Heart right ventricle (tissue), 16 donors: ENCODE measurements around the gene PSEN2. TPM values are rescaled to one million over a fixed set of nuclear protein-coding genes. Genes with fewer than 3 reads are reported as not detected.
A peak's percentile ranks its signal among the peaks of the same experiment; 100 is the strongest.
"Not testable (repeated sequence)": the region's sequence is repeated elsewhere in the genome, so short reads cannot be mapped to it uniquely, and the experiment has no call there.

Experiments used
- ATAC-seq, 8 donors: fragments of 200-7000 bp; cut with Tn5 transposase; one replicate each; pipeline ENCODE4 v1.9.1; 2020; ENCODE audit warnings: mild to moderate bottlenecking in 8 of 8, moderate library complexity in 8 of 8, moderate number of reproducible peaks in 1 of 8
- DNase-seq, 2 donors: peaks; one replicate each; pipeline ENCODE4 v3.0.0-alpha.2; 2020
- H3K27ac ChIP-seq, 10 donors: fragments of 200-600 bp; sonication (generic) in 2 of 10; one replicate each; pipeline versions ENCODE4 v1.5.0 to v1.8.0; 2020 to 2022; ENCODE audit warnings: mild to moderate bottlenecking in 3 of 10
- H3K27me3 ChIP-seq, 7 donors: fragments of 200-600 bp; one replicate each; pipeline ENCODE4 v1.8.0; 2021 to 2022; ENCODE audit warnings: mild to moderate bottlenecking in 2 of 7
- H3K36me3 ChIP-seq, 9 donors: fragments of 200-600 bp; sonication (generic) in 1 of 9; one replicate each; pipeline versions ENCODE4 v1.5.0 to v1.8.0; 2020 to 2022; ENCODE audit warnings: mild to moderate bottlenecking in 2 of 9
- H3K4me1 ChIP-seq, 9 donors: fragments of 200-600 bp; sonication (generic) in 1 of 9; one replicate each; pipeline versions ENCODE4 v1.5.0 to v1.8.0; 2020 to 2022; ENCODE audit warnings: mild to moderate bottlenecking in 4 of 9
- H3K4me3 ChIP-seq, 10 donors: fragments of 200-600 bp; sonication (generic) in 2 of 10; one replicate each; pipeline versions ENCODE4 v1.5.0 to v1.8.0; 2020 to 2022; ENCODE audit warnings: mild to moderate bottlenecking in 7 of 10, moderate library complexity in 2 of 10
- H3K9me3 ChIP-seq, 11 donors: fragments of 200-600 bp in 10 of 11; sonication (generic) in 2 of 11; one replicate each; pipeline versions ENCODE4 v1.5.0 to v1.8.0; 2013 to 2022; ENCODE audit warnings: mild to moderate bottlenecking in 2 of 11, control low read depth in 1 of 11, moderate library complexity in 1 of 11
- WGBS, 2 donors: extraction: QIAGEN DNeasy Blood & Tissue Kit; methylation state at CpG; one replicate each; pipeline ENCODE4 v1.1.7; 2013; ENCODE audit warnings: inconsistent platforms in 1 of 2; 5-methylcytosine and 5-hydroxymethylcytosine counted together
- intact Hi-C, 10 donors: fragments of 100-400 bp; cut with DNase I; formaldehyde crosslinking; loops; one replicate each; pipeline versions ENCODE4 v1.11.1 to v1.14.2; 2022
- polyA plus RNA-seq, 2 donors: library from polyadenylated mRNA; stranded (reverse); fragments of 200-250 nt; gene quantifications; one replicate each; pipeline ENCODE4 v1.2.3, GENCODE V29; 2013
- total RNA-seq, 10 donors: library from RNA; stranded (reverse); fragmentation: NEBNext Ultra II Directional in 3 of 10; extraction: Animal tissue kit (Norgen Biotek cat#: 25700) in 3 of 10; gene quantifications; one replicate each; pipeline versions ENCODE4 v1.2.1 to v1.2.4, GENCODE V29; 2021 to 2023
- TF ChIP-seq, protein P1 (sequence below), 9 donors: fragments of 200-600 bp; sonication (generic) in 2 of 9; IDR thresholded peaks; one replicate each; pipeline versions ENCODE4 v1.5.0 to v1.8.0; 2021 to 2022; ENCODE audit warnings: antibody characterized with exemption in 9 of 9, mild to moderate bottlenecking in 5 of 9, moderate library complexity in 1 of 9
- donor health status: Arrhythmogenic right ventricular cardiomyopathy.
- donor health status: ischemic (EF 13 %, LVEDD 7.1; RV severe dilation, severe dysfunction).
- donor health status: healthy with polysubstance abuse.
- donor health status: DM: no; HTN: yes; CAD: no.
- donor health status: DM: no; HTN: no; CAD: no.
- donor health status: ischemic (EF 25% LVEDD 6.9; RV normal size, moderate dysfunction).
- donor health status: ischemic (EF 25% LVEDD 5.7; RV mildly dilated, moderate dysfunction).
- donor health status: healthy.
- donor health status: DM: yes; HTN: yes; CAD: no.
- donor health status: Ischemic cardiomyopathy.
- donor health status: ischemic (EF 35%, LVEDD 5.7; RV mildly dilated, moderate dysfunction).
- donor health status: nonischemic (EF 11% LVEDD 7.7; RV severe dilation, severe dysfunction).
- donor health status: DM: yes; HTN: yes; CAD: no.
- donor health status: PGD.
- donor health status: ischemic (EF 29% LVEDD 5.4; RV normal size, mild dysfunction).
- donor health status: nonischemic (EF 23%, LVEDD 6.1; RV moderate dilation, normal function).

The PSEN2 gene
- total and polyA plus RNA-seq, 12 donors, result 12.9 to 25.8 (median 19.2) TPM

DNA sequence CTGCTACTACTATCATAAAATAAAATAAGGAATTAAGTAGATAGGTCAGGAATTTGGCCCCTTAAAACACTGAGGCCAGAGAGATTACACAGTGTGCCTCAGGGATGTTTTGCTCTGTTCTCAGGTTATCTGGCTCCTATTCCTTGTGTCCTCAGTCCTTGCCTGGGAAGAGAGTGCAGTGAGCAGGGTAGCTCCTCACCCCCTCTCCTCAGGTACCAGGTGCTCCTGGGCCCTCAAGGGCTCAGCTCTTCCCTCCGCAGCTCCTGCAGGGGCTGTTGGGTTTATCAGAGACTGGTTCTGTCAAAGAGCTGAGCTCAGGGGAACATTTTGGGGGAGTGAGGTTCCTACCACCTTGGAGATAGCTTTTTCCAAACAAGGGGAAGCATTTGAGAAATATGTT lies 49.6 kb downstream of the PSEN2 start:
- Histone ChIP-seq H3K27ac (peak overlapping the region; percentile 79 to 89 (median 87)), H3K4me3 (no peak overlapping the region), H3K36me3 (peaks cover 0 to 8% (median 0%) of the 10 kb centered on the region in 9 donors), H3K27me3 (no peaks in the 10 kb centered on the region), H3K9me3 (no peaks in the 10 kb centered on the region), H3K4me1 (peaks cover 0 to 41% (median 11%) of the 10 kb centered on the region in 9 donors)
- intact Hi-C loops, result loop anchor here in 6 of 10 donors (1.0 to 10.0 kb wide), 9 partner anchors 19 to 515 kb away; partner anchors contain the start of gene COQ8A (in 1 of the 6)
- 57% methylated on average over 1 of the region's 1 CpG for WGBS, 2 donors
- ATAC-seq, result peak in 2 of 8 donors; percentile 34 to 46
- TF ChIP-seq, protein P1, sequence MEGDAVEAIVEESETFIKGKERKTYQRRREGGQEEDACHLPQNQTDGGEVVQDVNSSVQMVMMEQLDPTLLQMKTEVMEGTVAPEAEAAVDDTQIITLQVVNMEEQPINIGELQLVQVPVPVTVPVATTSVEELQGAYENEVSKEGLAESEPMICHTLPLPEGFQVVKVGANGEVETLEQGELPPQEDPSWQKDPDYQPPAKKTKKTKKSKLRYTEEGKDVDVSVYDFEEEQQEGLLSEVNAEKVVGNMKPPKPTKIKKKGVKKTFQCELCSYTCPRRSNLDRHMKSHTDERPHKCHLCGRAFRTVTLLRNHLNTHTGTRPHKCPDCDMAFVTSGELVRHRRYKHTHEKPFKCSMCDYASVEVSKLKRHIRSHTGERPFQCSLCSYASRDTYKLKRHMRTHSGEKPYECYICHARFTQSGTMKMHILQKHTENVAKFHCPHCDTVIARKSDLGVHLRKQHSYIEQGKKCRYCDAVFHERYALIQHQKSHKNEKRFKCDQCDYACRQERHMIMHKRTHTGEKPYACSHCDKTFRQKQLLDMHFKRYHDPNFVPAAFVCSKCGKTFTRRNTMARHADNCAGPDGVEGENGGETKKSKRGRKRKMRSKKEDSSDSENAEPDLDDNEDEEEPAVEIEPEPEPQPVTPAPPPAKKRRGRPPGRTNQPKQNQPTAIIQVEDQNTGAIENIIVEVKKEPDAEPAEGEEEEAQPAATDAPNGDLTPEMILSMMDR (IDR thresholded peaks at IDR 0.05), result no peak
- no peak for DNase-seq

DNA sequence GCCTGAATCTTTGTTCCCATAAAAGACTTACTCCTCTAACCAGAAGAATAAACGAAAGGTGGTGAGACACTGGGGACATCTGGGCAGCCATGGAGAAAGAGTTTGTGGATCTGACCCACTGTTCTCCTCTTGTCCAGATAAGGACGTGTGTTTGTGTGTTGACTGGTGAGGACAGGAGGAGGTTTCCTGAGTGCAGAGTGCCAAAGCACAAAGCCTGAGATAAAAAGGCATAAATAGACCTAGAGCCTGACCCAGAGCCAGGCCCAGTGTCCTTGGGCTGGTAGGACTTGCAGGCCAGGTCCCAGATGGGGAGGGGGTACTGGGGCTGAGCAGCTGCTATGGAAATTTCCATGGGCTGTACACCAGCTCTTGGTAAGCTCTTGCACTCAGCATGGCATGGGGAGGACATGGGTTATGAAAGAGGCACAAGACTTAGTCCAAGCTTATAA lies 50.1 kb downstream of the PSEN2 start:
- intact Hi-C loops, result loop anchor here in 3 of 10 donors (1.0 to 5.0 kb wide), 3 partner anchors 19 to 52 kb away; partner anchors contain the start of gene COQ8A (in 1 of the 3)
- DNase-seq (peak; percentile 71 to 78), ATAC-seq (peak; percentile 92 to 98 (median 94))
- TF ChIP-seq, protein P1 (IDR thresholded peaks at IDR 0.05), result no peak
- WGBS, 2 donors, result 38 to 43% methylated on average over 2 of the region's 2 CpGs
- Histone ChIP-seq H3K9me3 (no peaks in the 10 kb centered on the region), H3K4me3 (no peak overlapping the region), H3K4me1 (peaks cover 0 to 36% (median 11%) of the 10 kb centered on the region in 9 donors), H3K27me3 (no peaks in the 10 kb centered on the region), H3K27ac (peak overlapping the region; percentile 79 to 89 (median 87)), H3K36me3 (peaks cover 0 to 8% (median 0%) of the 10 kb centered on the region in 9 donors)

DNA sequence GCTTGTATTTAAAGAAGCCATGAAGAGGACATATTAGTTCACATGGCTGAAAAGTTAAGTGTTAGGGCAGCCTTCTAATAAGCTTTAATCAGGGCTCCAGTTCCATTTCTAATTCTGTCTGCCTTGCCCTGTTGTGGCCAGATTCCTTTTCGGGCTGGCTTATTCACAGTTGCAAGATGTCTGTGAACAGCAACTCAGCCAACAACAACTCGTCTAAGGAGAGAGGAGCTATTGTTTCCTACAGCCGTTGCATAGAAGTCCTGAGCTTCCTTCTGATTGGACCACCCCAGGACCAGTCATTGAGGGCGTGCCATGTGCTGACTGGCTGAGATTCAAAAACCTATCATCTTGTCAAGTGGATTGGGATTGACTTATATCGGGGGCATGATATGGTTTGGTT lies 51.1 kb downstream of the PSEN2 start:
- Histone ChIP-seq H3K27me3 (no peaks in the 10 kb centered on the region), H3K4me3 (no peak overlapping the region), H3K4me1 (peaks cover 0 to 35% (median 11%) of the 10 kb centered on the region in 9 donors), H3K36me3 (peaks cover 0 to 8% (median 0%) of the 10 kb centered on the region in 9 donors), H3K9me3 (no peaks in the 10 kb centered on the region), H3K27ac (peak overlapping the region in 8 of 10 donors; percentile 71 to 89 (median 87))
- intact Hi-C loops, result loop anchor here in 3 of 10 donors (5.0 kb wide), 1 partner anchor 51 kb away; no protein-coding TSS in a partner anchor
- TF ChIP-seq, protein P1 (IDR thresholded peaks at IDR 0.05), result no peak
- DNase-seq (no peak), ATAC-seq (peak in 3 of 8 donors; percentile 5 to 34 (median 24))
- WGBS, 2 donors, result 44 to 63% methylated on average over 5 of the region's 5 CpGs

DNA sequence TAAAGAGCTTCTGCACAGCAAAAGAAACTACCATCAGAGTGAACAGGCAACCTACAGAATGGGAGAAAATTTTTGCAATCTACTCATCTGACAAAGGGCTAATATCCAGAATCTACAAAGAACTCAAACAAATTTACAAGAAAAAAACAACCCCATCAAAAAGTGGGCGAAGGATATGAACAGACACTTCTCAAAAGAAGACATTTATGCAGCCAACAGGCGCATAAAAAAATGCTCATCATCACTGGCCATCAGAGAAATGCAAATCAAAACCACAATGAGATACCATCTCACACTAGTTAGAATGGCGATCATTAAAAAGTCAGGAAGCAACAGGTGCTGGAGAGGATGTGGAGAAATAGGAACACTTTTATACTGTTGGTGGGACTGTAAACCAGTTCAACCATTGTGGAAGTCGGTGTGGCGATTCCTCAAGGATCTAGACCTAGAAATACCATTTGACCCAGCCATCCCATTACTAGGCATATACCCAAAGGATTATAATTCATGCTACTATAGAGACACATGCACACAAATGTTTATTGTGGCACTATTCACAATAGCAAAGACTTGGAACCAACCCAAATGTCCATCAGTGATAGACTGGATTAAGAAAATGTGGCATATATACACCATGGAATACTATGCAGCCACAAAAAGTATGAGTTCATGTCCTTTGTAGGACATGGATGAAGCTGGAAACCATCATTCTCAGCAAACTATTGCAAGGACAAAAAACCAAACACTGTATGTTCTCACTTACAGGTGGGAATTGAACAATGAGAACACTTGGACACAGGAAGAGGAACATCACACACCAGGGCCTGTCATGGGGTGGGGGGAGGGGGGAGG lies 59.1 kb downstream of the PSEN2 start:
- peaks cover 0 to 22% (median 7%) of the 10 kb centered on the region in 11 donors for H3K9me3 ChIP-seq
- H3K4me1 ChIP-seq, H3K27me3 ChIP-seq, intact Hi-C loops, H3K36me3 ChIP-seq, H3K27ac ChIP-seq, DNase-seq, H3K4me3 ChIP-seq, ATAC-seq: not testable (repeated sequence)
- WGBS, 2 donors, result 97 to 98% methylated on average over 4 to 5 of the region's 5 CpGs
